Measurements from ENCODE around the gene GAPDHS.

Gene GAPDHS

GRCh38 chr19:35521124-35521743 lies 12.0 kb upstream of the GAPDHS start:
- Mint-ChIP-seq H3K27me3 (peaks cover 55% of the 10 kb centered on the region), H3K36me3 (no peaks in the 10 kb centered on the region), H3K4me3 (no peak overlapping the region), H3K27ac (no peak overlapping the region), H3K4me1 (no peaks in the 10 kb centered on the region), H3K9me3 (no peaks in the 10 kb centered on the region)
- ATAC-seq: no peak

DNA sequence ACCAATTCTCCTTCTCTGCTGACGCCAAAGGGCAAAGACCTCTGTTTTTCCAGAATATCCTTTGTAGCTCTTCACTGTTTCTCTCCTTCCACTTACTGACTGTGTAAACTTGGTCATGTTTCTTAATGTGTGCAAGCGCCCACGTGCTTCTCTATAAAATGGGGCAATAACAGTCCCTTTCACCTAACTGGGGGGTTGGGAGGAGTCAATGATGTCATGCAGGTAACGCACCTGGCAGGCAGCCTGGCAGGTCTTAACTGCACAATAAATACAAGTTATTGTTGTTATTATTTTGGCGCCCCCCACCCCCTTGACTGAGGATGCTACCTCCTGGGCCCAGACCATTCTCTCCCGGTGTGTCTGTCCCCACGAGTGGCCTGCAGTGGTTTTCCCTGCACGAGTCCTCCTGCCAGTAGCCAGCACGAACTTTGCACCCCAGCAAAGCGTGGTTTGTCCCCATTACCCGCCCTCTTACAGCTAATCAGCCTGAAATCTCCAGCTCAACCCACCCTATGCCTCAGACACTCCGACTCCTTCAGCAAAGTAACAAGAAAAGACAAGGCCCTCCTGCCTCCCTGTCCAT lies 10.4 kb upstream of the GAPDHS start:
- H3K36me3 Mint-ChIP-seq: no peaks in the 10 kb centered on the region
- H3K4me3 Mint-ChIP-seq: no peak overlapping the region
- H3K4me1 Mint-ChIP-seq: no peaks in the 10 kb centered on the region
- no peak overlapping the region for H3K27ac Mint-ChIP-seq
- ATAC-seq: no peak
- H3K27me3 Mint-ChIP-seq: peaks cover 61% of the 10 kb centered on the region
- no peaks in the 10 kb centered on the region for H3K9me3 Mint-ChIP-seq

- H3K27me3 Mint-ChIP-seq: peaks cover 69% of the 10 kb centered on the region
- ATAC-seq: no peak
- no peak overlapping the region for H3K4me3 Mint-ChIP-seq
- H3K27ac Mint-ChIP-seq: no peak overlapping the region
- no peaks in the 10 kb centered on the region for H3K4me1 Mint-ChIP-seq
- H3K36me3 Mint-ChIP-seq: no peaks in the 10 kb centered on the region
- H3K9me3 Mint-ChIP-seq: no peaks in the 10 kb centered on the region
Observed at GRCh38 chr19:35524181-35524837, 8.9 kb upstream of the GAPDHS start.

GRCh38 chr19:35525873-35526272 lies 7.4 kb upstream of the GAPDHS start:
- Mint-ChIP-seq H3K4me1 (no peaks in the 10 kb centered on the region), H3K4me3 (no peak overlapping the region), H3K27ac (no peak overlapping the region), H3K36me3 (no peaks in the 10 kb centered on the region), H3K9me3 (no peaks in the 10 kb centered on the region), H3K27me3 (peaks cover 76% of the 10 kb centered on the region)
- no peak for ATAC-seq

DNA sequence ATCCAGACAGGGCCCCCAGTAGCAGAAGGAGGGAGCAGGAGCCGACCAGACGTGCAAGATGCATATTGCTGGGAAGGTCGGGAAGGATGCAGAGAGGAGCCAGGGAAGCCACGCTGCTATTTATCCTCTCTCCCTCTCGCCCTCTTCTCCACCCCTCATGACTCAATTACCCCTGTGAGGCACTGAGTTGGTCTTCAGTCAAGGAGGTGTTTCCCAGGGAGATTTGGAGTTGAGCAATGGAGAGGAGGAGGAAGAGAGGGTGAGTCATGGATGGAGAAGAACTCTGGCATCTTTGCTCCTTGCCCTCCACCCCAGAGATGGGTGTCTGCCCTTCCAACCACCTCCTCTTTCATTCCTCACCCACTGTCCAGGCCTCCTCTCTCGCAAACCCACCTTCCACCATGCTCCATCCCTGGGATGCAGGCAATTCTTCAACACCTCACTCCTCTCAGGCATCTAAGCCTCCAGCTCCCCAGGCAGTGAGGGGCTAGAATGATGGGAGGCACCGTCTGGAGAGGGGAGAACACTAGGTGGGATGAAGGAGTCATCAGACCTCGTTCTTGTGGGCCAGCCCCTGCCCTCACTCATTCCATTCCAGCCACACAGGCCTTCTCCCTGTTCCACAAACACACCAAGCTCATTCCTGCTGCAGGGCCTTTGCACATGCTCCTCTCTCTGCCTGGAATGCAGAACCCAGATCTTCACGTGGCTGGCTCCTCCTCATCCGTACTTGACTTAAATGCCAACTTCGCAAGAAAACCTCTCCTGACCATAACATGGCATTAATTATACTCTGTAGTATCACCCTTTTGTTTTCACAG lies 4.8 kb upstream of the GAPDHS start, which contains the start of gene SBSN:
TSS of gene SBSN (minus strand) at position 94 of the 821 bp plus-strand sequence. CDS start at position 64, 30 bp downstream.
- Mint-ChIP-seq H3K4me3 (no peak within 1 kb of the TSS), H3K27me3 (peaks cover 89% of the 10 kb centered on the region)
- ATAC-seq: no peak

DNA sequence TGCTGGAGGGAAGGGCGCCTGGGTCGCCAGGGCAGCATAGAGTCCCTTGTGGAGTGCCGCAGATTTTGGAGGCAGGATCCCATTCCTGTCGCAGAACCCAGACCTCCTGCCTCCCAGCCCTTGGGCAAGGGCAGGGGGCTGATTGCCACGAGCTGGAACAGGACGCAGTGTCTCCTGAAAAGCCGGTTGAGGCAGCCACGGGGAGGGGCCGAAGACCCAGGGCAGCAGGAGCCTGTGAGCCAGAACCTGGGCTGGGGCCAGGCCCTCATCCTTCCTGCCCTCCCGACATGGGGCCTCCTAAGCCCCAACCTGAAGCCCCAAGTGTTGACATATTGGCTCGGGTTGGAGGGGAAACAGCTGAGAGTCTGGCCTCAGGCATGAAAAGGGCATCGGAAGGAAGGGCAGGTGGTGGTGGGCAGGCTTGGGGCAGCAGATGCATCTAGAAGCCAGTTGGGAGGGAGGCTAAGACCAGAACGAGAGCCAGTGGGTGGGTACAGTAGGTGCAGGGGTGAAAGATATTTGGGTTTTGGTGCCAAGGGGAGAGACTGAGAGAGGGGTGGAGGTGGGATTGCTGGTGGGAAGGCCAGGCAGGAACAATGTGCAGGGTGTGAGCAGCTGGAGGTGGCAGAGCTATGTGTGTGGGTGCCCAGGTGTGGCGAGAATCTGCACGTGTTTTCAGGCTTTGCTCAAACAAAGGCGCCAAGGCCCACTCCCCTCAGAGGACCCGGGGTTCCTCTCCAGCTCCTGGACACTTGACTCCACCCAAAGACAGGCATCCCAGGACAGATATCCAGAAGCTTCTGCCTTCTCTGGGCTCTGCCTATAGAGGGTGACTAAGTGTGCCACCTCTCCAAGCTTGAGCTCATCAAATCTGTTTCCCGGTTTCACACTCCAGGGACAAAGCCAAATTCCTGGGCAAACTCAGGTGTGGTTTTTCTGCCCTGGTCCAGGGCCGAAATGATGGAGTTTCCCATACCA lies 3.7 kb upstream of the GAPDHS start:
- peaks cover 16% of the 10 kb centered on the region for H3K4me1 Mint-ChIP-seq
- H3K27ac Mint-ChIP-seq: no peak overlapping the region
- H3K9me3 Mint-ChIP-seq: no peaks in the 10 kb centered on the region
- no peaks in the 10 kb centered on the region for H3K36me3 Mint-ChIP-seq
- H3K27me3 Mint-ChIP-seq: peaks cover 78% of the 10 kb centered on the region
- H3K4me3 Mint-ChIP-seq: no peak overlapping the region
- ATAC-seq: no peak

More for the DNA sequence above, 4.8 kb upstream of the GAPDHS start, which contains the start of gene SBSN:
- no peaks in the 10 kb centered on the region for H3K9me3 Mint-ChIP-seq
- peaks cover 6% of the 10 kb centered on the region for H3K4me1 Mint-ChIP-seq
- H3K27ac Mint-ChIP-seq: no peak within 1 kb of the TSS
- no peaks in the 10 kb centered on the region for H3K36me3 Mint-ChIP-seq

GRCh38 chr19:35531291-35531690 lies 2.0 kb upstream of the GAPDHS start:
- Mint-ChIP-seq H3K27ac (no peak overlapping the region), H3K4me1 (peaks cover 16% of the 10 kb centered on the region), H3K36me3 (no peaks in the 10 kb centered on the region), H3K4me3 (no peak overlapping the region), H3K27me3 (peaks cover 66% of the 10 kb centered on the region), H3K9me3 (no peaks in the 10 kb centered on the region)
- ATAC-seq: no peak

DNA sequence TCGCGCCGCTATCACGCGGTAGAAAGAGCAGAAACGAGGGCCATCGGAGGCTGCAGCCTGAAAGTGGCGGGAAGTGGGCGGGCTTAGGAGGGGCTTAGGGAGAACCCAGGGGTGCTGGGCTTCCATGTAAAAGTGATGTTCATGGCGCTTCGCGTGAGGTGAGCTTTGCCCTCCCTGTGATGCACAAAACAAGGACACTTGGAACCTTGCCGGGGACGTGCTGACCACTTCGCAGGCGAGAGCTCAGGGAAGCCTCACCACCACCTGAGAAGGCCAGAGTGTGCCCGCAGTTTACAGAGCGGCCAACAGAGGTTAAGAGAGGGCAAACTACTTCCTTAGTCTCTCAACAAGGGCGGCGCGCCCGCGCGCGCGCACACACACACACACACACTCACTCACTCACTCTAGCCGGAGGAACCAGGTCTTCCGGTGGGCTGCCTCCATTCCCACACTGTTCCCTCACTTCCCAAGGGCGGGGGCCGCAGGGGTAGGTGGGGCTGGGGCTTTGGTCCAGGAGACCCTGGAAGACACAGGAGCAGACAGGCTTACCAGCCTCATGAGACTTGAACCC lies 651 bp downstream of the GAPDHS start:
- Mint-ChIP-seq H3K36me3 (no peaks in the 10 kb centered on the region), H3K4me1 (peaks cover 16% of the 10 kb centered on the region), H3K27ac (no peak overlapping the region), H3K4me3 (peak overlapping the region; percentile 23), H3K27me3 (peaks cover 39% of the 10 kb centered on the region), H3K9me3 (no peaks in the 10 kb centered on the region)
- peak; percentile 84 for ATAC-seq

DNA sequence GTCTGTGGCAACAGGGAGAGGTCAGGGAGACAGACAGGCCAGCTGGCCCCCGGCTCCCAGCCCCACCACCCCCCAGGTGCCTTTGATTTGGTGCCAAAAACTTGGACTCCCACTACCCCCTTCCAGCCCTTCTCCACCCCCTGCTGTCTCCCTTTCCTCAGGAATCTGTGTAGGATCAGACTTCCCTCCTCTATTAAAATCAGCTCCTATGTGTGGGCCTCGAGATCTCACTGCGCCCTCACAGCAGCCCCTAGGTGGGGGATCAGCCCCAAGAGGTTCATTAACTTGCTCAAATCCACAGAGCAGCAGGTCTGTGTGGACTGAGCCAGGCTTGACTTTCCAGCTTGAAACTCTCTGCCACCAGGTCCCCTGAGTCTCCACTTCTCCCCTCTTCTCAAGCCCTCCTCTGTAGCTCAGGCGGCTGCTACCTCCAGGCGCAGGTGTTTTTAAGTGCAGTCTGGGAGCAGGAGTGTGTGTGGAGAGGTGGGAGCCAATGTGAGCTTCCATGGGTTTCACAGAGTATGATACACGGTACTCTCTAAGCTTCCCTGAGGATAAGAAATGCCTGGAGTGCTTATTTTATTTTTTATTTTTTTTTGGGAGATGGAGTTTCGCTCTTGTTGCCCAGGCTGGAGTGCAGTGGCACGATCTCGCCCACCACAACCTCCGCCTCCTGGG lies 1.7 kb downstream of the GAPDHS start:
- no peaks in the 10 kb centered on the region for H3K36me3 Mint-ChIP-seq
- H3K4me3 Mint-ChIP-seq: no peak overlapping the region

GRCh38 chr19:35539314-35539713 lies 6.1 kb downstream of the GAPDHS start:
- H3K36me3 Mint-ChIP-seq: no peaks in the 10 kb centered on the region
- no peak overlapping the region for H3K27ac Mint-ChIP-seq
- no peak overlapping the region for H3K4me3 Mint-ChIP-seq
- H3K4me1 Mint-ChIP-seq: peaks cover 23% of the 10 kb centered on the region
- ATAC-seq: no peak
- H3K27me3 Mint-ChIP-seq: no peaks in the 10 kb centered on the region
- no peaks in the 10 kb centered on the region for H3K9me3 Mint-ChIP-seq

More for the DNA sequence above, 1.7 kb downstream of the GAPDHS start:
- no peak overlapping the region for H3K27ac Mint-ChIP-seq
- H3K9me3 Mint-ChIP-seq: no peaks in the 10 kb centered on the region
- H3K27me3 Mint-ChIP-seq: peaks cover 29% of the 10 kb centered on the region
- H3K4me1 Mint-ChIP-seq: peaks cover 23% of the 10 kb centered on the region
- no peak for ATAC-seq

- Mint-ChIP-seq H3K36me3 (no peaks in the 10 kb centered on the region), H3K9me3 (no peaks in the 10 kb centered on the region), H3K4me1 (peaks cover 28% of the 10 kb centered on the region), H3K4me3 (no peak overlapping the region), H3K27ac (no peak overlapping the region), H3K27me3 (no peaks in the 10 kb centered on the region)
- ATAC-seq: no peak
Observed at GRCh38 chr19:35539850-35540249, 6.6 kb downstream of the GAPDHS start.

DNA sequence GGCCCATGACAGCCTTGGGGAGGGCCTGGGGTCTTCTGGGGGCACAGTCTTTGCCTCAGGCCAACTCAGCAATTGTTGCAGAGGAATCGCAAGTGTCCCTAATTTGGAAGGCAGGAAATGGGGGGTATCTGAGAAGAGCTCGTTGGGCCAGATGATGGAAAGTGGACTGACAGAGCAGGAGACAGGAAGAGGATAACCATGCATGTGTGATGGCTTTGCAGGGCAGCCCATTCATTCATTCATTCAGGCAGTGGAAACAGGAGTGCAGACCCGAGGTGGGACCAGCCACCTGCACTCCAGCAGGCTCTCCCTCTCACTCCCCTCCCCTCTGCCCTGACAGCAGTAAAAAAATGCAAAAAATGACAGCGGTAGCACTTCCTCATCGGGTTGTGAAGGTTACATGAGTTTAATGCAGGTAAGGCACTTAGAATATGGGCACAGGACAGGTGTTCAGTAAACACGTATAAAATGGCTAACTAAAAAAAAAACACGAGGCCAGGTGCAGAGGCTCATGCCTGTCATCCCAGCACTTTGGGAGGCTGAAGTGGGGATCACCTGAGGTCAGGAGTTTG lies 7.2 kb downstream of the GAPDHS start:
- Mint-ChIP-seq H3K36me3 (no peaks in the 10 kb centered on the region), H3K9me3 (no peaks in the 10 kb centered on the region), H3K4me3 (no peak overlapping the region), H3K27ac (no peak overlapping the region), H3K4me1 (peaks cover 29% of the 10 kb centered on the region), H3K27me3 (no peaks in the 10 kb centered on the region)
- ATAC-seq: no peak

GRCh38 chr19:35542209-35542608 lies 9.0 kb downstream of the GAPDHS start:
- Mint-ChIP-seq H3K4me1 (peaks cover 42% of the 10 kb centered on the region), H3K9me3 (no peaks in the 10 kb centered on the region), H3K36me3 (peaks cover 5% of the 10 kb centered on the region), H3K27ac (no peak overlapping the region), H3K27me3 (no peaks in the 10 kb centered on the region), H3K4me3 (no peak overlapping the region)
- no peak for ATAC-seq
